Stimulated activated CD8-positive, alpha-beta memory T cell treated with anti-CD3 and anti-CD28 coated beads, Interleukin-12 subunit alpha, Interleukin-12 subunit beta, amount 100 ng/mL, for 24 hours (primary cell): Measurements from ENCODE around the gene RNU2-1.
"Not testable (repeated sequence)": the region's sequence is repeated elsewhere in the genome, so short reads cannot be mapped to it uniquely, and the experiment has no call there.

Experiments
- DNase-seq: peaks from one replicate; pipeline ENCODE4 v3.0.0-alpha.2; 2020; ENCODE audit errors: extremely low read depth

Gene RNU2-1

DNA sequence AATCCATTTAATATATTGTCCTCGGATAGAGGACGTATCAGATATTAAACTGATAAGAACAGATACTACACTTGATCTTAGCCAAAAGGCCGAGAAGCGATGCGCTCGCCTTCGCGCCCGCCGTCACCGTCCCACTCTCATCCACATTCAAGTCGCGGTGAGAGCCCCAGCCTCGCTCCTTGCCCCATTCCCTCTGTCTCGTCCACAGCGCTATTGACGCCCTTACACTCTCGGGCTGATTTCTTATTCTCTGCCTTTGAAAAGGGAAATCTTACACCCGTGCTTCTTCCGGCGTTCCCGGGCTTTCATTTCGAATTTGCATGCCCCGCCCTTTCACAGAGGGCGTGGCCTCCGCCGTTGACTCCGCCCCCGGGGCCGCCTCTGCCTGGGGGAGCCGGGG lies at the start of gene RNU2-1:
TSS of gene RNU2-1 (minus strand) at position 101 of the 400 bp plus-strand sequence.
- not testable (repeated sequence) for DNase-seq

- DNase-seq, result not testable (repeated sequence)
Observed at GRCh38 chr17:43272914-43273313, 39.1 kb upstream of the RNU2-1 start.

- not testable (repeated sequence) for DNase-seq
Observed at GRCh38 chr17:43272483-43272882, 38.7 kb upstream of the RNU2-1 start.

- DNase-seq, result not testable (repeated sequence)
Observed at GRCh38 chr17:43270552-43271504, 37.1 kb upstream of the RNU2-1 start.

DNA sequence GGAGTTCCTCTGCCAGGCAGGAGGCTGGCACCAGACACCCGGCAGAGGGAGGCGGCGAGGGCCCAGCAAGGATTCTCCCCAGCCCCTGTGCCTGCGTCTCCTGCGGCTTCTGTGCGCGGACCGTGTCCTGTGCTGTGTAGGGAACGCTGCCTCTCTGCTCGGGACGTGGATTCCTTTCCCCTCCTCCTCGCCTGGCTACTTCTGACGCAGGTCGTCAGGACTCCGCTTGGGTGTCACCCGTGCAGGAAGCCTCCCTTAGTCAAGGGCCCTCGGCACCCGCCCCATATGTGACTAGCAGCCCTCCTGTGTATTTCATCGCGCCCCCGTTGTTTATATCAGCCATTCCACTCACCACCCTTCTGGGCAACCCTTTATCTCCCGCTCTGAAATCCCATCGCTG lies 12.7 kb upstream of the RNU2-1 start:
- DNase-seq, result not testable (repeated sequence)

DNA sequence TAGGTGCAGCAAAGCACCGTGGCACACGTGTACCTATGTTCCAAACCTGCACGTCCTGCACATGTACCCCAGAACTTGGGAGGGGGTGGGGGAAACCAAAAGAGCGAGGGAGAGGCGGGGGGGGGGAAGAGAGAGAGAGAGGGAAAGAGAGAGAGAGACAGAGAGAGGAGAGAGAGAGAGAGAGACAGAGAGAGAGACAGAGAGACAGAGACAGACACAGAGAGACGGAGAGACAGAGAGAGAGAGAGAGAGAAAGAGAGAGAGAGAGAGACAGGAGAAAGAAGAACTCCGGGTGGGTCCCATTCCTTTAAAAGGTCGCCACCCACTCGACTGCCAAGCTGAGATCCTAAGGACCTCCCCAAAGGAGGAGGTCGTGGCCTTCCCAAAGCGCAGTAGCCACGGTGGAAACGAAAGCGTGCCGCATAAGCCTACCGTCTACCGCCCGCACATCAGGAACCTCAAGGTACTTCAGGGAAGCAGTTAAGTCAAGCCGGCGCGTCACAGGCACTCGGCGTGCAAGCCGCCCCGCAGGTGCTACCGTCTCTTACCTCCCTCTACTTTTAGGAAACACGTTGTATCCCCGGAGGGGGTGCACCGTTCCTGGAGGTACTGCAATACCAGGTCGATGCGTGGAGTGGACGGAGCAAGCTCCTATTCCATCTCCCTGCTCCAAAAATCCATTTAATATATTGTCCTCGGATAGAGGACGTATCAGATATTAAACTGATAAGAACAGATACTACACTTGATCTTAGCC lies 7.0 kb upstream of the RNU2-1 start:
- DNase-seq, result not testable (repeated sequence)

GRCh38 chr17:43239597-43239996 lies 5.8 kb upstream of the RNU2-1 start:
- not testable (repeated sequence) for DNase-seq

DNA sequence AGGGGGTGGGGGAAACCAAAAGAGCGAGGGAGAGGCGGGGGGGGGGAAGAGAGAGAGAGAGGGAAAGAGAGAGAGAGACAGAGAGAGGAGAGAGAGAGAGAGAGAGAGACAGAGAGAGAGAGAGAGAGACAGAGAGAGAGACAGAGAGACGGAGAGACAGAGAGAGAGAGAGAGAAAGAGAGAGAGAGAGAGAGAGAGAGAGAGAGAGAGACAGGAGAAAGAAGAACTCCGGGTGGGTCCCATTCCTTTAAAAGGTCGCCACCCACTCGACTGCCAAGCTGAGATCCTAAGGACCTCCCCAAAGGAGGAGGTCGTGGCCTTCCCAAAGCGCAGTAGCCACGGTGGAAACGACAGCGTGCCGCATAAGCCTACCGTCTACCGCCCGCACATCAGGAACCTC lies 514 bp downstream of the RNU2-1 start:
- not testable (repeated sequence) for DNase-seq

GRCh38 chr17:43232021-43232699 lies 1.6 kb downstream of the RNU2-1 start:
- not testable (repeated sequence) for DNase-seq

- not testable (repeated sequence) for DNase-seq
Observed at GRCh38 chr17:43231205-43232020, 2.4 kb downstream of the RNU2-1 start.

DNA sequence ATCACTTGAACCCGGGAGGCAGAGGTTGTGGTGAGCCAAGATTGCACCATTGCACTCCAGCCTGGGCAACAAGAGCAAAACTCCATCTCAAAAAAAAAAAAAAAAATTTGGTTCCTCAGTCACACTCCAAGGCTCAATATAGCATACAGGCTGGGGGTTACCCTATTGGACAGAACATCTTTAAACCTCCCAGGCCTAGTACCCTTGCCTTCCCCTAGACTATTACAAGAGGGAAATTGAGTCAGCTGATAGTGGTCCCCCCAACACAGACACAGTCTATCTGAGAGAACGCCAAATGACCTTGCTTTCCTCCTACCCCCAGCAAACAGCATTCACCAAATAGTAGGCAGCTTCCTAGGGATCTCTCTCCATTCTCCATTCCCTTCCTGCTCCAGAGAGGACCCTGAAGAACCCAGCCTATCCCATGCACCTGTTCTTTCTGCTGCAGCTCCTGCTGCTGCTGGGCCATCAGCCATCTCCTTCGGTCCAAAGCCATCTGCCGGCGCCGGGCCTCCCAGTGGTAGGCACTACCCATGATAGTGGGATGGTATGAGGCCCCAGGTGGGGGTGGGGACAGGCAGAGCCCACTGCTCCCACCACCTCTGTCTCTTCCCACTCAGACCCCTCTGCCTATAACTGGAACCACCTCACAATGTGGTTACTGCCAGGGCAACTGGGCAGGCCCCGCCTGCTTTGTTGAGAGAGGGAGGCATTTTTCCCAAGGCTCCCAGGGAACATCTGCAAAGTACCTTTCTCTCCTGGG lies 5.6 kb downstream of the RNU2-1 start, which contains the start of gene CCDC200:
TSS of gene CCDC200 (minus strand) at position 604 of the 763 bp plus-strand sequence. CDS start at position 535, 69 bp downstream.
- not testable (repeated sequence) for DNase-seq

DNA sequence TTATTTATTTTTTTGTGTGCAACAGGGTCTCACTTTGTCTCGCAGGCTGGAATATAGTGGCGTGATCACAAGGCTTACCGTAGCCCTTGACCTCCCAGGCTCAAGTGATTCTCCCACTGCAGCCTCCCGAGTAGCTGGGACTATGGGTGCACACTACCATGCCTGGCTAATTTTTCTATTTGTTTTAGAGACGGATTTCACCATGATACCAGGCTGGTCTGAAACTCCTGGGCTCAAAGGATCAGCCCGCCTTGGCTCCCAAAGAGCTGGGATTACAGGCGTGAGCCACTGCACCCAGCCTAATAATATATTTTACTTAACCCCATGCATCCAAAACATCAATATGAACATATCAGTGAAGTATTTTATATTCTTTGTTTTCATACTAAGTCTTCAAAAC lies 7.4 kb downstream of the RNU2-1 start:
- DNase-seq, result no peak

- DNase-seq, result no peak
Observed at GRCh38 chr17:43224146-43224705, 9.6 kb downstream of the RNU2-1 start.

DNA sequence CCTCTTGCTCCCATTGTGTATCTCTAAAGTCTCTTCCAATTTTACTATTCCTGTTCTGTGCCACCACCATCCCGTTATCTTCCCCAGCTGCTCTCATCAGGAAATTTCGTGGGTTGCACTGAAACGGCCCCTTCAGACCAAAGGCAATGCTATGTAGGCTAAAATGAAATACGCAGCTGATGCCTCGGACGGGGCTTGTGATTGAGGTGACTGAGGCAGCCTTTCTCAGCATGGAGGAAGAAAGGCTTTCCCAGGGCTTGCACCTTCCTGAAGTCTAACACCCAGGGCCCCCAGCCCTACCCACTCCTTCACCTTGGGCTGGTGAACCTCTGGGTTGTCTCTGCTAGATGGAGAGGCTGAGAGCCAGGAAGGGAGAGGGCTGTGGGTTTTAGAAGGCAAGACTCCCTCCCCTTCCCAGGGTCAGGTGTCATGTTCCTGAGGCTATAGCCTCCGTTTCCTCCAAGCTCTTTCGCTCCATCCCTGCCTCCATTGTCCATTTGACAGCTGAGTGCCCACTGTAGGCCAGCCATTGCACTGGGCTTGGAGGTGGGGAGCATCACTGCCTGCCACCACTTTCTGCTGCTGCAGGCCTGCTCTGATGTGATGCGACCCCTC lies 13.2 kb downstream of the RNU2-1 start:
- DNase-seq, result no peak

GRCh38 chr17:43219746-43220380 lies 13.9 kb downstream of the RNU2-1 start:
- DNase-seq, result no peak

DNA sequence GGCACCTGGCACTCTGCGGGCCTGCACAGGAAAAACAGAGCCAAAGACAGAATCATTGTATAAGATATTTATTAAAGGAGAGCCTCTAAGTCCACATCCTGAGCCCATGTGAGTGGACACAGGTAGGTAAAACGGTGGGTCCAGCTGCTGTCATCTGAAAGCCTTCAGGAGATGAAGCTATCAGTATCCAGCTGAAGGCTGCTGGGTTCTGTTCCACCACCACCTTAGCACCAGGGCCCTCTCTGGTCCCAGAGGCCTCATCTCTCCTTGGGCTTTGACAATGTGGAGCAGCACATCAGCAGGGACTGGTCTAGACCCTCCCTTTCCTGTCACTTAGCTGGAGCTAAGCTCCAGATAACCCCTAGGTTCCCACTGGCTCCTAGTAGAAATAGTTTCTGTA lies 14.8 kb downstream of the RNU2-1 start:
- DNase-seq, result no peak

DNA sequence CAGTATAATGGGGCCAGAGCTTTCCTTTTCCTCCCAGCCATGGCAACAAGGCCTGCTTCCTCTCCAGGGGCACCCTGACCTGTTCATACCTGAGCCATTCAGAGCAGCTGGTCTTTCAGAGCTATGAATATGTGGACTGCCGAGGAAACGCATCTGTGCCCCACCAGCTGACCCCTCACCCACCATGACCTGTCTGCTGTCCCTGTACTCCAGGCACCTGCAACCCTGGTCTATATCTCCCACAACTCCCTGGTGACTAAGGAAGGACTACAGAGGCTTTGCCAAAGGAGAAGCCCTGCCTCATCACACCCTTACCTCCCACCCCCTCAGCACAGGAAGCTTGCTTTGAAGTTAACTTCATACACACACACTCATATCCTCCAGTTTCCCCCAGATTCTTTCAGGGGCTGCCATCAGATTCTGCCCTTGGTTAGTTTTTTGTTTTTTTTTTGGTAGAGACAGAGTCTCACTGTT lies 16.1 kb downstream of the RNU2-1 start:
- DNase-seq, result no peak

DNA sequence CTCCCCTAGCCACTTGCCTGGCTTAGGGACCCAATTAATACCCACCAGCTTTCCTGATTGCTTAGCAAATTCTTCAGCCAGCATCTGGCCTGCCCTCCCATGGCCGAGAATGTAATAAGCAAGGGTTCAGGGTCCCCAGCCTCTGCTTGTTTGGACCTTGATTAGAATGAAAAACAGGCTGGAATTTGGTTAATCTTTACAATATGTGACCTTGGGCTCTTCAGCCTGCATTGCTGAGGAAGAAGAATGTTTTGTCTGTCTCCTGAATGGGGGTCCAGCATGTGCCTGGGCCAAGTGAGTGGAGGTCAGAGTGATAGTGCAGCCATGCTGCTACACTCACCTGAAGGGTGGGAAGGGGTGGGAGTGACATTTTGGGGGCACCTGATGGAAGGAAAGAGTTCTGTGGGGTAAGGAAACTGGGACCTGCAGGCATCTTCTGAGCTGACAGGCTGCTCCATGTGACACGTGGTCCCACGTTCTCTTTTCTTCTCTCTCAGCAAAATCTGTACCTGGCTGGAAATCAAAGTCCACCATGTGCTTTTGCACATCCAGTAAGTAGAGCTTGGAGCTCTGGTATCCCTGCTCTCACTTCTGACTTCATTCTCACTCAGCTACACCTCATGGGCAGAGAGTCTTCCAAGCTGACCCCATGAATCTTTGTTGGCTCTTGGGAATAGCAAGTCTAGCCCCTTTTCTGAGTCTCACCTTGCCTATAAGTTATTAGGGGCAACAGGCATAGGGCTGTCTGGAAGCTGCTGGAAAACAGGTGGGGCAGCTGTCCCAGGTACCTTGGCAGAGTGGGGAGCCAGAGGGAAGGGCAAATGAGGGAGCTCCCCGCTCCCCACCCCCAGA lies 16.8 kb downstream of the RNU2-1 start:
- DNase-seq, result no peak
